GM12874 (cell line): ENCODE measurements around the gene EBLN2.

Source experiments
- TF ChIP-seq, protein P1 (sequence below): IDR thresholded peaks from 2 replicates; pipeline ENCODE4 v1.5.1; 2011; ENCODE audit warnings: low read depth, mild to moderate bottlenecking, control low read depth, low read length, moderate library complexity; ENCODE audit not compliant: insufficient read depth

The EBLN2 gene

DNA sequence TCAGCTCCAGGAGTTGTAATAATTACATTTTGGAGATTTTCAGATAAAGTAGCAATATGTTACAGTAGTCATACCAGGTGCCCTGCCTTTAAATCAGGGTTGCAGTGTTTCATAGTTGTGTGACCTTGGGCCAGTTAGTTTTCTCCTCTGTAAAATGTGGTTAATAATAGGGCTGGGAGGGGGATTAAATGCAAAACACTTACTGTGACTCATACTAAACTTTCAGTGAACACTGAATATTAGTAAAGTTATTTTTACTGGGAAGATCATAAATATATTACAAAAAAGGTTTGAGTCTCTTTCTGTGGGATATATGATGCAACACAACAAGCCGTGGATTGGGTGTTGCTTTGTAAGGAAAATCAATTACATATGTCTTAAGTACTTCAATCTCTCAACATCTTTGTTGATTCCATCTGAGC is 1.1 kb upstream of the EBLN2 start:
- TF ChIP-seq, protein P1, sequence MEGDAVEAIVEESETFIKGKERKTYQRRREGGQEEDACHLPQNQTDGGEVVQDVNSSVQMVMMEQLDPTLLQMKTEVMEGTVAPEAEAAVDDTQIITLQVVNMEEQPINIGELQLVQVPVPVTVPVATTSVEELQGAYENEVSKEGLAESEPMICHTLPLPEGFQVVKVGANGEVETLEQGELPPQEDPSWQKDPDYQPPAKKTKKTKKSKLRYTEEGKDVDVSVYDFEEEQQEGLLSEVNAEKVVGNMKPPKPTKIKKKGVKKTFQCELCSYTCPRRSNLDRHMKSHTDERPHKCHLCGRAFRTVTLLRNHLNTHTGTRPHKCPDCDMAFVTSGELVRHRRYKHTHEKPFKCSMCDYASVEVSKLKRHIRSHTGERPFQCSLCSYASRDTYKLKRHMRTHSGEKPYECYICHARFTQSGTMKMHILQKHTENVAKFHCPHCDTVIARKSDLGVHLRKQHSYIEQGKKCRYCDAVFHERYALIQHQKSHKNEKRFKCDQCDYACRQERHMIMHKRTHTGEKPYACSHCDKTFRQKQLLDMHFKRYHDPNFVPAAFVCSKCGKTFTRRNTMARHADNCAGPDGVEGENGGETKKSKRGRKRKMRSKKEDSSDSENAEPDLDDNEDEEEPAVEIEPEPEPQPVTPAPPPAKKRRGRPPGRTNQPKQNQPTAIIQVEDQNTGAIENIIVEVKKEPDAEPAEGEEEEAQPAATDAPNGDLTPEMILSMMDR, result no peak

GRCh38 chr3:73068419-73068818 is 7.0 kb downstream of the EBLN2 start:
- TF ChIP-seq, protein P1, result no peak

GRCh38 chr3:73069187-73069586 is 7.7 kb downstream of the EBLN2 start:
- TF ChIP-seq, protein P1, result no peak

GRCh38 chr3:73069775-73070444 is 8.5 kb downstream of the EBLN2 start:
- TF ChIP-seq, protein P1, result no peak

GRCh38 chr3:73070675-73071575 is 9.5 kb downstream of the EBLN2 start:
- TF ChIP-seq, protein P1, result no peak

GRCh38 chr3:73071952-73072351 is 10.5 kb downstream of the EBLN2 start:
- TF ChIP-seq, protein P1, result no peak

GRCh38 chr3:73072634-73073033 is 11.2 kb downstream of the EBLN2 start:
- TF ChIP-seq, protein P1, result no peak
